ENCODE data around the gene KCNK15. TPM values are rescaled to one million over a fixed set of nuclear protein-coding genes. Genes with fewer than 3 reads are reported as not detected.

KCNK15 gene
- polyA plus RNA-seq, 3 donors from 2014 or later = not detected

DNA sequence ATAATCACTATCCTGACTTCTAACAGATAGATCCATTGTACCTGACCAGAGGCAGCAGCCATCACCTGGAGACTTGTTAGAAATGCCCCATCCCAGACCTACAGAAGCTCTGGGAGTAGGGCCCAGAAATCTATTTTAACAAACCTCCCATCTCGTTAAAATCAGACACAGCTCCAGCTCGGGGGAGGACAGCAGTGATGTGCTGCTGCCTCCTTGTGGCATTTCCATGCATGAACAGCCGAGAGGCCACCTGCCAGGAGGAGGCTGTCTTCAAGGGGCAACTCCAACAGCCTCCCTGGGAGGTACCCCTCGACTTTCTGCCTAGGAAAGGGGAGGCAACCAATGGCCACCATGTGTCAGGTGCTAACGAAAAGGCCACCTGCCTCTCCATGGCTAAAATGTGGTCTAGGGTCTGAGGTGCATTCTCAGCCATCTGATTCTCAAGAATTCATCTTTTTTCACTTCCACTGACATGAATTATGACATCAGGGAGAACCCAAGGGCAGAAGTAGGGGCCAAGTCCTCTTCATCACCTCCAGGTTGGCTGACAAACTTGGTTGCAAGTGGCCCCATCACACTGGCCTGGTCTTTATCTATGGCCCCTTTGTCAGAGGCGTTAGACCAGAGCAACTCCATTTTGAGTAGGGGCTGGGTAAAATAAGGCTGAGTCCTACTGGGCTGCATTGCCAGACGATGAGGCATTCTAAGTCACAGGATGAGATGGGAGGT lies 12.2 kb upstream of the KCNK15 start:
- peak; percentile 43 to 55 (median 43) for DNase-seq
- Mint-ChIP-seq H3K36me3 (no peaks in the 10 kb centered on the region), H3K9me3 (no peaks in the 10 kb centered on the region), H3K27me3 (ENCODE audit: low read depth in 3 of 3) (peaks cover 3 to 5% (median 3%) of the 10 kb centered on the region in 3 donors), H3K27ac (peak overlapping the region in 1 of 6 donors; percentile 30), H3K4me1 (peaks cover 8 to 13% of the 10 kb centered on the region in 2 donors), H3K4me3 (no peak overlapping the region)

DNA sequence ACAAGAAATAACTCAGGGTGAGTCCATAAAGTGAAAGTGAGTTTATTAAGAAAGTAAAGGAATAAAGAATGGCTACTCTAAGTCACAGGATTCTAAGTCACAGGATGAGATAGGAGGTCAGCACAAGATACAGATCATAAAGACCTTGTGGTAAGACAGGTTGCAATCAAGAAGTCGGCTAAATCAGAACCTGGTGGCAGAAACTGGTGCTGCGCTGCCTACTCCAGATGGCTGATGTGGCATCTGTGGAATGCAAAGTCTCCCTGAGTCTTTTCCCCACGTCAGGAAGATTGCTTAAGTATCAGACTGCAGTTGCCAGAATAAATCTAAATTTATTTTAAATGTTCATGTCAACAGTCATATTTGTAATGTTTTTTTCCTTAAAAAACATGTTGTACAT lies 10.7 kb upstream of the KCNK15 start:
- H3K27me3 Mint-ChIP-seq (ENCODE audit: low read depth in 3 of 3) = peaks cover 1 to 5% (median 3%) of the 10 kb centered on the region in 3 donors
- peaks cover 8 to 13% of the 10 kb centered on the region in 2 donors for H3K4me1 Mint-ChIP-seq
- no peak for DNase-seq
- H3K4me3 Mint-ChIP-seq = no peak overlapping the region
- no peak overlapping the region for H3K27ac Mint-ChIP-seq
- no peaks in the 10 kb centered on the region for H3K9me3 Mint-ChIP-seq
- H3K36me3 Mint-ChIP-seq = no peaks in the 10 kb centered on the region

DNA sequence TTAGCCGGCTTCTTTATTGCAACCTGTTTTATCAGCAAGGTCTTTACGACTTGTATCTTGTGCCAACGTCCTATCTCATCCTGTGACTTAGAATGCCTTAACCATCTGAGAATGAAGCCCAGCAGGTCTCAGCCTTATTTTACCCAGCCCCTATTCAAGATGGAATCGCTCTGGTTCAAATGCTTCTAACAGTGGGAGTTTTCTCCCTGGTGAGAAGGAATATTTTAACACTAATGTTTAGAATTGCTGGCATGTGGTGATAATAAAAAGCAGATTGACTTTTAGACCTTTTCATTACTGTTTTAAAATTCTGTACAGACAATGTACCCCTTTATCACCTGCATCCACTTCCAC lies 9.9 kb upstream of the KCNK15 start:
- no peak overlapping the region for H3K27ac Mint-ChIP-seq
- DNase-seq = no peak
- H3K9me3 Mint-ChIP-seq = no peaks in the 10 kb centered on the region
- H3K27me3 Mint-ChIP-seq (ENCODE audit: low read depth in 3 of 3) = peaks cover 1 to 4% (median 3%) of the 10 kb centered on the region in 3 donors
- H3K4me1 Mint-ChIP-seq = peaks cover 8 to 13% of the 10 kb centered on the region in 2 donors
- peak overlapping the region in 1 of 5 donors; percentile 90 for H3K4me3 Mint-ChIP-seq
- no peaks in the 10 kb centered on the region for H3K36me3 Mint-ChIP-seq

DNA sequence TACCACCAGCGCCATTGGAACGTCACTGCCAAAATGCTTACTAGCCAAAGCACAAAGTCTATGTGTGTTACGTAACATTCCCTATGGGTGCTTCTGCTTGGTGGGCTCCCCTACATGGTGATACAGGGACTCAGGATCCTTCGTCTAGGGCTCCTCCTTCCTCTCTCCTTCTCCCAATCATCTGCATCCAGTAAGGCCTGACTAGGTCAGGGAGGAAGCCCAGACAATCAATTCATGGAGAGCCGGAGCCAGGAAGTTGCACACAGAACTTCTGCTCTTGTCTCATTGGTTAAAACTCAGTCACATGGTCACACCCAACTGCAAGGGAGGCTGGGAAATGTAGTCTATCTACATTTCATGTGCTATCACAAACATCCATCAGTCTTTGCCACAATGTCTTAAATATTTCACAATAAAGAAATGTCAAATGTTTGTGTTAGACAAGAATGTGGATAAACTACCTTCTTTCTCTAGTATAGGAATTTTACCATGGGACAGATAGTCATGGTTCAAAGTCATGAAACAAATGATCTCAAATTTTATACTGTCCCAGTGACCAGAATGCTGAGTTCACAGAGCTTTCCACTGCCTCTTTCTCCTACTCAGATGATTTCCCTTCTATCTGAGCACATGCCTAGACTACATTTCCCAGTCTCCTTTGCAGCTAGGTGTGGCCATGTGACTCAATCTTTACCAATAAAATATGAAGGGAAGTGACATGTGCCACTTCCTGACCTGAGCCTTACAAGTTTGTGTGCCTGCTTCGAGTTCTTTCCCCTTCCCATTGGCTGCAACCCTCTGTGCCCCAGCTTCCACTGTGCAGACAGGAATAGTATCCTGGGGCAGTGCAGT lies 9.3 kb upstream of the KCNK15 start:
- Mint-ChIP-seq H3K27ac (peak overlapping the region in 3 of 6 donors; percentile 23 to 90 (median 79)), H3K9me3 (no peaks in the 10 kb centered on the region), H3K4me1 (peaks cover 8 to 13% of the 10 kb centered on the region in 2 donors), H3K27me3 (ENCODE audit: low read depth in 3 of 3) (peaks cover 1 to 4% (median 3%) of the 10 kb centered on the region in 3 donors), H3K4me3 (peak overlapping the region; percentile 15 to 90 (median 70)), H3K36me3 (no peaks in the 10 kb centered on the region)
- DNase-seq = peak; percentile 29 to 40 (median 40)

DNA sequence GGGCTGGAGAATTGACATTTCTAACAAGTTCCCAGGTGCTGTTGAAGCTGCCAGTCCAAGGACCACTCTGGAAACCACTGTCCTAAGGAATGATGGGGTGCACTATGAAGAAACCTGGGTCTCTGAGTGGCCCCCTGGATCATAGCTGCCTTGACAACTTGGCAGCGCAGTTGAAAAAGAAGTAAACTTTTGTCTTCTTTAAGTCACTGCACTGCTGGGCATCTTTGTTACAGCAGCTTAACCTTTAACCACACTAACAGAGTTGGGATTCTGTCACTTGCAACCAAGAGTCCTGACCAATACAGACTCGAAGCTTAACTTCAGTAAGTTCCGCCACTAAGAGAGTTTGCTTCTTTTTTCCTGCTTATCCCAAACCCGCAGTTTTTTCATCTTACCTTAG lies 8.5 kb upstream of the KCNK15 start:
- no peak overlapping the region for H3K27ac Mint-ChIP-seq
- peaks cover 8 to 13% of the 10 kb centered on the region in 2 donors for H3K4me1 Mint-ChIP-seq
- no peaks in the 10 kb centered on the region for H3K36me3 Mint-ChIP-seq
- H3K27me3 Mint-ChIP-seq (ENCODE audit: low read depth in 3 of 3) = peaks cover 3 to 4% (median 4%) of the 10 kb centered on the region in 3 donors
- H3K9me3 Mint-ChIP-seq = no peaks in the 10 kb centered on the region
- DNase-seq = no peak
- no peak overlapping the region for H3K4me3 Mint-ChIP-seq

DNA sequence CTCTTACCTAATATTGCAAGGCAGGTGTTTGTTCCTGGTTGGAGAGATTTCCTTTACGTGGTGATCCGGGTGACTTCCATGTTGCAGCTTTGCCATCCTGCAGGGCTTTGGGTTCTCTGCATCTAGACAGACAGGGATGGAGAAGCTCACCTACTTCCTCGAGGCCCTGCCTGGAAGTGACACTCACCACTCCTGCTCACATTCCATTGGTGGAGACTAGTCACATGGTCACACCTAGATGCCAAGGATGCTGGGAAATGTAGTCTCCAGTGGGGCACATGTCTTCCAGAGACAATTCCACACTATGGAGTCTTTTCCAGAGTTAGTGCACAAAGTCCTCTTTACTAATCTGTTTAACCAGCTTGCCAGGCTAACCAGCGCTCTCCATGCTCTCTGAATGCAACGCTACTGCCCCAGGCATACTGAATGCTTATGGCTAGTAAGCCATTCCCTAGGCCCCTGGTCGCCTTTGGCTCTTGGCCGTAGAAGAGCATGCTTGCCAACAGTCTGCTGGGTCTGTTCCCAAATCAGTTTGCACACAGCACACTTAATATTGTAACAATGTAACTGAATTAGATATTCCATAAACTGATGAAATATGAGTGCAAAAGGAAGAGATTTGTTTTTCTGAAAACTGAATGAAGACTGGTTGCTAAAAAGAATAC lies 6.7 kb upstream of the KCNK15 start:
- Mint-ChIP-seq H3K4me1 (peaks cover 8 to 13% of the 10 kb centered on the region in 2 donors), H3K27ac (peak overlapping the region in 1 of 6 donors; percentile 28), H3K36me3 (no peaks in the 10 kb centered on the region), H3K4me3 (no peak overlapping the region), H3K27me3 (ENCODE audit: low read depth in 3 of 3) (peaks cover 0 to 6% (median 0%) of the 10 kb centered on the region in 3 donors), H3K9me3 (no peaks in the 10 kb centered on the region)
- DNase-seq = peak in 1 of 3 donors; percentile 26

DNA sequence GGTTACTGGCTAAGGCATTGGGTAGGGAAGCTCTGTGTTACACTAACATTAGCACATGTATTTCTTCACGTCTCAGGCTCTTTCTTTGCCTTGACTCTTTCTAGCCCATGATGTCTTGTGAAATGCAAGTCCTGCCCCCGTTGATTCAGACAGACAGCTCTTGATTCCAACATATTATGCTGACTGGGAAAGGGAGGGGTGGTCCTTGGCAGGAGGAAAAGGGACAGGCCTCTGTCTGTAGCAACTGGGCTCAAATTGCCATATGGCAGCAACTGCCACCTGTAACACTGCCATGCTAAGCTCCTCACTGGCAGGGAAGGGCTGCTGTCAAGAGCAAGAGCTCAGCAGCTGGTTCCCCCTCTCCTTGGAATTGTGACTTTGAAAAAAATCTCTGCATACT lies 5.7 kb upstream of the KCNK15 start:
- H3K4me1 Mint-ChIP-seq = peaks cover 10 to 15% of the 10 kb centered on the region in 2 donors
- DNase-seq = no peak

DNA sequence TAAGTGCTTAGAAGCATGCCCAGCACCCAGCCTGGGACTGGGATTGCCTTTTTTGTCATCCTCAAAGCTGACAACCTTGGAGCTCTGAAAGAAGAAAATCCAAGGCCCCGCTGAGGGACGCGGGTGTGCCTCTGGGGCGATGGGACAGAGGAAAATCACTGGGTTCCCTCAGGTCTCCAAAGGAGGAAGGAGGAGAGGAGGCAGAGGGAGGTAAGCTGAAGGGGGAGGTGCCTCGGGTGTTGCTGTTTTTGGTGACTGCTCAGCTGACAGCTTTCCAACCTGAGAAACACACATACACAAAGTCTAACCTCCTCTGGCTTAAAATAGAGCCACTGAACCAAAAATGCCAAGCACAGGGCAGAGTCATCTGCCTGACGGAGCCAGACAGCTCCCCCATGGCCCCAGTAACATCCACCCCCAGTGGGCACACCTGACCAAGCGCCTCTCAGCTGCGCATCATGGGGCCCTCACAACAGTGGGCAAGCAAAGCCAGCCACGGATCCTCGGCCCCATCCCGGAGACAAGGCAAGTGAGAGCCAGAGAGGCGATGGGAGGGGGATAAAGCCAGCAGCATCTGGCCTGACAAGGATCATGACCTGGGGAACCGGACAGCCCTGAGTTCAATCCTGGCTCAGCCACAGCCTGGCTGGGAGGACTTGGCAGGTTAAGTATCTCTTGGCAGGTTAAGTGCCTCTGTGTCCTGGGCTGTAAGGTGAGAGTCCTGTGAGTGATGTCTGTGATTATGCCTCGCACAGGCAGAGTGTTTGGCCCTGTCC lies 3.2 kb upstream of the KCNK15 start:
- Mint-ChIP-seq H3K27me3 (ENCODE audit: low read depth in 3 of 3) (peaks cover 10 to 16% (median 16%) of the 10 kb centered on the region in 3 donors), H3K36me3 (no peaks in the 10 kb centered on the region), H3K9me3 (no peaks in the 10 kb centered on the region), H3K4me1 (peaks cover 10 to 13% of the 10 kb centered on the region in 2 donors), H3K27ac (no peak overlapping the region), H3K4me3 (no peak overlapping the region)
- no peak for DNase-seq

More for the DNA sequence above, 5.7 kb upstream of the KCNK15 start:
- no peak overlapping the region for H3K4me3 Mint-ChIP-seq
- peaks cover 4 to 9% (median 5%) of the 10 kb centered on the region in 3 donors for H3K27me3 Mint-ChIP-seq (ENCODE audit: low read depth in 3 of 3)
- H3K27ac Mint-ChIP-seq = no peak overlapping the region
- H3K36me3 Mint-ChIP-seq = no peaks in the 10 kb centered on the region
- H3K9me3 Mint-ChIP-seq = no peaks in the 10 kb centered on the region

DNA sequence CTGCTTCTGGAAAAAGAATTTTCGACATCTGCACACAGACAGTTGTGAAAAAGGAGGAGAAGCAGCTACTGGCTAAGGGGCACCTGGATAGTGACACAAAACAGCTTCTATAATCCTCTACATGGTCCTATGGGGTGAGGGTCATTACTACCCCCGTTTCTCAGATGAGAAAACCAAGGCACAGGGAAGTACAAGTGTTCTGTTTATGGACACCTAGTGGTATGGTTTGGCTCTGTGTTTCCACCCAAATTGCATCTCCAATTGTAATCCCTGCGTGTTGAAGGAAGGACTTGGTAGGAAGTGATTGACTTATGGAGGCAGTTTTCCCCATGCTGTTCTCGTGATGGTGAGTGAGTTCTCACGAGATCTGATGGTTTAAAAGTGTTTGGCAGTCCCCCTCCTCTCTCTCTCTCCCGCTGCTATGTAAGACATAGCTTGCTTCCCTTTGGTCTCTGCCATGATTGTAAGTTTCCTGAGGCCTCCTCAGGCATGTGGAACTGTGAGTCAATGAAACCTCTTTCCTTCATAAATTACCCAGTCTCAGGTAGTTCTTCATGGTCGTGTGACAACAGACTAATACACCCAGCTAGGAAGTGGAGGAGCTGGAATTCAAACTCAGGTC lies 2.5 kb upstream of the KCNK15 start:
- H3K27ac Mint-ChIP-seq = no peak overlapping the region
- no peaks in the 10 kb centered on the region for H3K9me3 Mint-ChIP-seq
- H3K36me3 Mint-ChIP-seq = no peaks in the 10 kb centered on the region
- H3K4me1 Mint-ChIP-seq = peaks cover 10 to 13% of the 10 kb centered on the region in 2 donors
- peaks cover 10 to 16% (median 16%) of the 10 kb centered on the region in 3 donors for H3K27me3 Mint-ChIP-seq (ENCODE audit: low read depth in 3 of 3)
- no peak overlapping the region for H3K4me3 Mint-ChIP-seq
- no peak for DNase-seq

DNA sequence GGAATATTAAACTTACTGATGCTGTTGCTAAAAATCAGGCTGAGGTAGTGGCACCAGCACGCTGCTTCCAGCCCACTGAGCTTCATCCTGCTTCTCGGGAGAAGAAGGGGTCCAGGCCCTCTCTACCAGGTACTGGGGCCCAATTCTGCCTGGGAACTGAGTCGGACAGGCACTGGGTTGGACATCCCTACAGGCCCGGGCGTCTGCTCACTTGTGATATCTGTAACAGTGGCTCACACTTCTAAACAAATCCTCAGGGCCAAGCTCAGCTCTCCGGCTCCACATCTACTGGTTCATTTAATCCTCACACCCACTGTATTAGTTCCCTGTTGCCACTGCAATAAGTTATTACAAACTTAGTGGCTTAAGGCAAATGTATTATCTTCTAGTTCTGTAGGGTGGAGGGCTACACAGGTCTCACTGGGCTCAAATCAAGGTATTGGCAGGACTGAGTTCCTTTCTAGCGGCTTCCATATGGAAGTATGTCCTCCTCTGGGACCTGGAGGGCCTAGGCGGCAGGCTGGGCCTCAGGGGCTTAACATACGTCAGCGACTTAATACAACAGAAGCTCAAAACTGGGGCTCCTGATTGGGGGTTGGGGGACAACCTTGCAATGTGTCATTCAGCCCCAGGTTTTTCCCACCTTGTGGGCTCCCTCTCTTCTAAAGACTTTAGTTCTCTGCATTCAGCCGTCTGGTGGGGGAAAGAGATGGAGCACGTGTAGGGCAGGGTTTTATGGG lies 1.6 kb upstream of the KCNK15 start:
- no peaks in the 10 kb centered on the region for H3K9me3 Mint-ChIP-seq
- H3K27me3 Mint-ChIP-seq (ENCODE audit: low read depth in 3 of 3) = peaks cover 12 to 16% (median 16%) of the 10 kb centered on the region in 3 donors
- no peaks in the 10 kb centered on the region for H3K36me3 Mint-ChIP-seq
- H3K4me1 Mint-ChIP-seq = peaks cover 10 to 13% of the 10 kb centered on the region in 2 donors
- no peak for DNase-seq
- no peak overlapping the region for H3K4me3 Mint-ChIP-seq
- no peak overlapping the region for H3K27ac Mint-ChIP-seq

DNA sequence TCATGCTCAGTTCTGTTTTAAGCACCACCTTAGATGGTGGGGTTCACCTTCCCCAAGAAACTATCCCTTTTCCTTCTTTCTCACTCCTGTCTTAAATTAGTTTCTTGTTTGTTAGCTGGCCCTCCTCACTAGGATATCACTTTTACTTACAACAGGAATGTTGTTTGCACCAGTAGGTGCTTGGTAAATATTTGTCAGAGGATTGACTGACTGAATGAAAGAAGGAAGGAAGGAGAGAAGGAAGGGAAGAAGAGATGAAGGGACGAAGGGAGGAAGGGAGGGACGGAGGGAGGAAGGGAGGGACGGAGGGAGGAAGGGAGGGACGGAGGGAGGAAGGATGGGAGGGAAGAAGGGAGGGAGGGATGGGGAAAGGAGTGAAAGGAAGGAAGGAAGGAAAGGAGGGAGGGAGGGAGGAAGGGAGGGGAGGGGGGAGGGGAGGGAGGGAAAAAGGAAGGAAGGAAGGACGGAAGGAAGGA lies 505 bp upstream of the KCNK15 start:
- H3K36me3 Mint-ChIP-seq = no peaks in the 10 kb centered on the region
- no peak for DNase-seq
- H3K9me3 Mint-ChIP-seq = no peaks in the 10 kb centered on the region
- no peak overlapping the region for H3K27ac Mint-ChIP-seq
- H3K4me3 Mint-ChIP-seq = peak overlapping the region; percentile 41 to 89 (median 69)
- H3K27me3 Mint-ChIP-seq (ENCODE audit: low read depth in 3 of 3) = peaks cover 14 to 16% (median 16%) of the 10 kb centered on the region in 3 donors
- H3K4me1 Mint-ChIP-seq = peaks cover 10 to 13% of the 10 kb centered on the region in 2 donors

Data from immature natural killer cell (primary cell).